Subcutaneous abdominal adipose tissue (tissue), 5 donors: ENCODE measurements around the gene MYH11.
"Not testable (repeated sequence)": the region's sequence is repeated elsewhere in the genome, so short reads cannot be mapped to it uniquely, and the experiment has no call there.

Experiments
- H3K27ac ChIP-seq: one replicate; pipeline ENCODE4 v1.7.0; 2013; ENCODE audit warnings: low read depth, mild to moderate bottlenecking, inconsistent platforms, low read length, moderate library complexity
- H3K27me3 ChIP-seq, 5 donors: one replicate each; pipeline ENCODE4 v1.7.0; 2013; ENCODE audit warnings: low read length in 5 of 5, inconsistent platforms in 1 of 5; ENCODE audit not compliant: control insufficient read depth in 5 of 5, insufficient read depth in 4 of 5
- H3K36me3 ChIP-seq, 5 donors: one replicate each; pipeline ENCODE4 v1.7.0; 2013; ENCODE audit warnings: low read length in 5 of 5; ENCODE audit not compliant: control insufficient read depth in 5 of 5, insufficient read depth in 5 of 5
- H3K4me1 ChIP-seq, 5 donors: one replicate each; pipeline ENCODE4 v1.7.0; 2013; ENCODE audit warnings: low read length in 5 of 5, mild to moderate bottlenecking in 3 of 5, moderate library complexity in 1 of 5; ENCODE audit not compliant: control insufficient read depth in 5 of 5, insufficient read depth in 5 of 5
- H3K4me3 ChIP-seq, 5 donors: one replicate each; pipeline ENCODE4 v1.7.0; 2013; ENCODE audit warnings: low read length in 5 of 5, low read depth in 1 of 5
- H3K9ac ChIP-seq, 5 donors: one replicate each; pipeline ENCODE4 v1.7.0; 2013; ENCODE audit warnings: low read length in 5 of 5, mild to moderate bottlenecking in 4 of 5, moderate library complexity in 3 of 5
- H3K9me3 ChIP-seq, 5 donors: one replicate each; pipeline ENCODE4 v1.7.0; 2013; ENCODE audit warnings: low read length in 5 of 5; ENCODE audit not compliant: control insufficient read depth in 5 of 5
- donor health status: healthy.
- donor health status: healthy.
- donor health status: healthy.
- donor health status: healthy.
- donor health status: healthy.

MYH11 gene

GRCh38 chr16:15798671-15799070 lies 58.2 kb downstream of the MYH11 start:
- H3K4me1 ChIP-seq, result peaks cover 0 to 7% (median 5%) of the 10 kb centered on the region in 5 donors

GRCh38 chr16:15796885-15797284 lies 59.9 kb downstream of the MYH11 start:
- Histone ChIP-seq H3K27ac (no peak overlapping the region), H3K9ac (no peak overlapping the region), H3K9me3 (peaks cover 8 to 14% (median 11%) of the 10 kb centered on the region in 5 donors), H3K36me3 (no peaks in the 10 kb centered on the region), H3K4me1 (peaks cover 0 to 11% (median 5%) of the 10 kb centered on the region in 5 donors), H3K4me3 (no peak overlapping the region), H3K27me3 (no peaks in the 10 kb centered on the region)

More at GRCh38 chr16:15798671-15799070, 58.2 kb downstream of the MYH11 start:
- peaks cover 8 to 14% (median 11%) of the 10 kb centered on the region in 5 donors for H3K9me3 ChIP-seq
- H3K4me3 ChIP-seq, result no peak overlapping the region
- no peak overlapping the region for H3K9ac ChIP-seq
- H3K27me3 ChIP-seq, result no peaks in the 10 kb centered on the region
- no peak overlapping the region for H3K27ac ChIP-seq
- H3K36me3 ChIP-seq, result no peaks in the 10 kb centered on the region

GRCh38 chr16:15795615-15796014 lies 61.2 kb downstream of the MYH11 start:
- Histone ChIP-seq H3K27ac (no peak overlapping the region), H3K4me3 (no peak overlapping the region), H3K4me1 (peaks cover 0 to 11% (median 5%) of the 10 kb centered on the region in 5 donors), H3K9ac (no peak overlapping the region), H3K36me3 (no peaks in the 10 kb centered on the region), H3K9me3 (peaks cover 8 to 14% (median 11%) of the 10 kb centered on the region in 5 donors), H3K27me3 (no peaks in the 10 kb centered on the region)

- Histone ChIP-seq H3K4me1 (peaks cover 0 to 11% (median 5%) of the 10 kb centered on the region in 5 donors), H3K36me3 (no peaks in the 10 kb centered on the region), H3K27me3 (no peaks in the 10 kb centered on the region), H3K4me3 (no peak overlapping the region), H3K9me3 (peaks cover 8 to 12% (median 11%) of the 10 kb centered on the region in 5 donors), H3K9ac (no peak overlapping the region), H3K27ac (no peak overlapping the region)
Measured at GRCh38 chr16:15792563-15792971, 64.3 kb downstream of the MYH11 start.

- no peak overlapping the region for H3K9ac ChIP-seq
- H3K4me1 ChIP-seq, result peaks cover 0 to 11% (median 5%) of the 10 kb centered on the region in 5 donors
- H3K4me3 ChIP-seq, result no peak overlapping the region
- no peaks in the 10 kb centered on the region for H3K27me3 ChIP-seq
- no peak overlapping the region for H3K27ac ChIP-seq
- H3K36me3 ChIP-seq, result no peaks in the 10 kb centered on the region
- H3K9me3 ChIP-seq, result no peaks in the 10 kb centered on the region
Measured at GRCh38 chr16:15790458-15790857, 66.4 kb downstream of the MYH11 start.

GRCh38 chr16:15789816-15790215 lies 67.0 kb downstream of the MYH11 start:
- H3K9me3 ChIP-seq, H3K9ac ChIP-seq, H3K27ac ChIP-seq, H3K36me3 ChIP-seq, H3K4me3 ChIP-seq, H3K27me3 ChIP-seq: not testable (repeated sequence)
- peaks cover 0 to 11% (median 5%) of the 10 kb centered on the region in 5 donors for H3K4me1 ChIP-seq

GRCh38 chr16:15788846-15789239 lies 68.0 kb downstream of the MYH11 start:
- Histone ChIP-seq H3K9me3 (no peaks in the 10 kb centered on the region), H3K27me3 (peaks cover 0 to 2% (median 0%) of the 10 kb centered on the region in 5 donors), H3K9ac (no peak overlapping the region), H3K4me3 (no peak overlapping the region), H3K27ac (no peak overlapping the region), H3K4me1 (peaks cover 0 to 4% (median 0%) of the 10 kb centered on the region in 5 donors), H3K36me3 (no peaks in the 10 kb centered on the region)

- Histone ChIP-seq H3K9ac (no peak overlapping the region), H3K27me3 (peaks cover 0 to 2% (median 0%) of the 10 kb centered on the region in 5 donors), H3K4me1 (no peaks in the 10 kb centered on the region), H3K36me3 (no peaks in the 10 kb centered on the region), H3K4me3 (no peak overlapping the region), H3K9me3 (no peaks in the 10 kb centered on the region), H3K27ac (no peak overlapping the region)
Measured at GRCh38 chr16:15786501-15786900, 70.3 kb downstream of the MYH11 start.

- no peak overlapping the region for H3K4me3 ChIP-seq
- H3K9ac ChIP-seq, result no peak overlapping the region
- H3K4me1 ChIP-seq, result no peaks in the 10 kb centered on the region
- peaks cover 0 to 2% (median 0%) of the 10 kb centered on the region in 5 donors for H3K27me3 ChIP-seq
- no peak overlapping the region for H3K27ac ChIP-seq
- no peaks in the 10 kb centered on the region for H3K9me3 ChIP-seq
- H3K36me3 ChIP-seq, result no peaks in the 10 kb centered on the region
Measured at GRCh38 chr16:15785386-15786059, 71.3 kb downstream of the MYH11 start.

- Histone ChIP-seq H3K4me3 (no peak overlapping the region), H3K9ac (no peak overlapping the region), H3K27ac (no peak overlapping the region), H3K27me3 (peaks cover 0 to 2% (median 0%) of the 10 kb centered on the region in 5 donors), H3K36me3 (no peaks in the 10 kb centered on the region), H3K4me1 (no peaks in the 10 kb centered on the region), H3K9me3 (no peaks in the 10 kb centered on the region)
Measured at GRCh38 chr16:15783985-15784384, 72.8 kb downstream of the MYH11 start.
